ENCODE measurements around the gene SRPK3.
A peak's percentile ranks its signal among the peaks of the same experiment; 100 is the strongest.

Gene SRPK3

GRCh38 chrX:153766871-153767673 is 13.8 kb upstream of the SRPK3 start:
- H2BK5ac ChIP-seq (ENCODE audit: low read length): no peak overlapping the region
- no peak overlapping the region for H4K8ac ChIP-seq (ENCODE audit: low read depth, low read length)
- WGBS (ENCODE audit: extremely low coverage, insufficient coverage, low lambda C conversion rate): no CpG with 5 or more reads among the region's 56 CpGs

GRCh38 chrX:153767674-153768055 is 13.2 kb upstream of the SRPK3 start:
- H3K4ac ChIP-seq (ENCODE audit: low read depth, low read length): no peak overlapping the region
- no peaks in the 10 kb centered on the region for H3K4me1 ChIP-seq (ENCODE audit: control insufficient read depth, low read depth, low read length)
- H3K27me3 ChIP-seq (ENCODE audit: insufficient read depth, low read length, poor library complexity): no peaks in the 10 kb centered on the region
- WGBS (ENCODE audit: extremely low coverage, insufficient coverage, low lambda C conversion rate): no CpG with 5 or more reads among the region's 20 CpGs
- no peaks in the 10 kb centered on the region for H3K79me1 ChIP-seq (ENCODE audit: low read length)
- no peak overlapping the region for H3K56ac ChIP-seq (ENCODE audit: low read length)
- no peak overlapping the region for H3K9ac ChIP-seq (ENCODE audit: low read length)
- H3K79me2 ChIP-seq (ENCODE audit: control insufficient read depth, insufficient read depth, low read length): no peaks in the 10 kb centered on the region
- no peak overlapping the region for H3K4me2 ChIP-seq (ENCODE audit: low read length)
- H3K23ac ChIP-seq (ENCODE audit: low read length): no peak overlapping the region
- H2BK120ac ChIP-seq (ENCODE audit: low read depth, low read length): no peak overlapping the region
- H4K8ac ChIP-seq (ENCODE audit: low read depth, low read length): no peak overlapping the region
- H4K5ac ChIP-seq (ENCODE audit: low read length): no peak overlapping the region
- no peak overlapping the region for H3K4me3 ChIP-seq (ENCODE audit: low read length)
- no peak overlapping the region for H3K27ac ChIP-seq (ENCODE audit: low read depth, low read length)
- H3K18ac ChIP-seq (ENCODE audit: low read length): no peak overlapping the region
- no peak overlapping the region for H2BK15ac ChIP-seq (replicated peaks; ENCODE audit: low read depth)
- H2AK5ac ChIP-seq (ENCODE audit: low read length): no peak overlapping the region
- H3K36me3 ChIP-seq (ENCODE audit: control insufficient read depth, insufficient read depth, low read length): no peaks in the 10 kb centered on the region
- DNase-seq: no peak
- no peak overlapping the region for H2BK5ac ChIP-seq (ENCODE audit: low read length)

More at GRCh38 chrX:153766871-153767673, 13.8 kb upstream of the SRPK3 start:
- H3K23ac ChIP-seq (ENCODE audit: low read length): no peak overlapping the region
- no peak overlapping the region for H2AK5ac ChIP-seq (ENCODE audit: low read length)
- no peak overlapping the region for H3K4ac ChIP-seq (ENCODE audit: low read depth, low read length)
- H3K56ac ChIP-seq (ENCODE audit: low read length): peak overlapping the region; percentile 34
- no peaks in the 10 kb centered on the region for H3K79me2 ChIP-seq (ENCODE audit: control insufficient read depth, insufficient read depth, low read length)
- H4K5ac ChIP-seq (ENCODE audit: low read length): no peak overlapping the region
- no peaks in the 10 kb centered on the region for H3K27me3 ChIP-seq (ENCODE audit: insufficient read depth, low read length, poor library complexity)
- H2BK15ac ChIP-seq (replicated peaks; ENCODE audit: low read depth): no peak overlapping the region
- H2BK120ac ChIP-seq (ENCODE audit: low read depth, low read length): no peak overlapping the region
- H3K79me1 ChIP-seq (ENCODE audit: low read length): no peaks in the 10 kb centered on the region
- H3K18ac ChIP-seq (ENCODE audit: low read length): no peak overlapping the region
- no peak overlapping the region for H3K9ac ChIP-seq (ENCODE audit: low read length)
- no peak overlapping the region for H3K4me2 ChIP-seq (ENCODE audit: low read length)
- no peak overlapping the region for H3K27ac ChIP-seq (ENCODE audit: low read depth, low read length)
- H3K4me1 ChIP-seq (ENCODE audit: control insufficient read depth, low read depth, low read length): no peaks in the 10 kb centered on the region
- no peak overlapping the region for H3K4me3 ChIP-seq (ENCODE audit: low read length)
- DNase-seq: no peak
- H3K36me3 ChIP-seq (ENCODE audit: control insufficient read depth, insufficient read depth, low read length): no peaks in the 10 kb centered on the region

- H3K4ac ChIP-seq (ENCODE audit: low read depth, low read length): no peak overlapping the region
- no peaks in the 10 kb centered on the region for H3K79me2 ChIP-seq (ENCODE audit: control insufficient read depth, insufficient read depth, low read length)
- H2AK5ac ChIP-seq (ENCODE audit: low read length): no peak overlapping the region
- H4K8ac ChIP-seq (ENCODE audit: low read depth, low read length): no peak overlapping the region
- H3K27ac ChIP-seq (ENCODE audit: low read depth, low read length): no peak overlapping the region
- H2BK15ac ChIP-seq (replicated peaks; ENCODE audit: low read depth): no peak overlapping the region
- H3K27me3 ChIP-seq (ENCODE audit: insufficient read depth, low read length, poor library complexity): no peaks in the 10 kb centered on the region
- no peak overlapping the region for H3K4me2 ChIP-seq (ENCODE audit: low read length)
- H4K5ac ChIP-seq (ENCODE audit: low read length): no peak overlapping the region
- no peak overlapping the region for H3K4me3 ChIP-seq (ENCODE audit: low read length)
- H3K23ac ChIP-seq (ENCODE audit: low read length): no peak overlapping the region
- H3K4me1 ChIP-seq (ENCODE audit: control insufficient read depth, low read depth, low read length): no peaks in the 10 kb centered on the region
- no peak overlapping the region for H2BK5ac ChIP-seq (ENCODE audit: low read length)
- no peaks in the 10 kb centered on the region for H3K79me1 ChIP-seq (ENCODE audit: low read length)
- no peak overlapping the region for H3K18ac ChIP-seq (ENCODE audit: low read length)
- no peak for DNase-seq
- H3K9ac ChIP-seq (ENCODE audit: low read length): no peak overlapping the region
- WGBS (ENCODE audit: extremely low coverage, insufficient coverage, low lambda C conversion rate): no CpG with 5 or more reads among the region's 22 CpGs
- no peak overlapping the region for H3K56ac ChIP-seq (ENCODE audit: low read length)
- no peak overlapping the region for H2BK120ac ChIP-seq (ENCODE audit: low read depth, low read length)
- H3K36me3 ChIP-seq (ENCODE audit: control insufficient read depth, insufficient read depth, low read length): no peaks in the 10 kb centered on the region
Observed at GRCh38 chrX:153768311-153769157, 12.3 kb upstream of the SRPK3 start.

- H2BK5ac ChIP-seq (ENCODE audit: low read length): no peak overlapping the region
- no peak overlapping the region for H3K23ac ChIP-seq (ENCODE audit: low read length)
- H3K4me2 ChIP-seq (ENCODE audit: low read length): no peak overlapping the region
- H3K18ac ChIP-seq (ENCODE audit: low read length): no peak overlapping the region
- H2BK15ac ChIP-seq (replicated peaks; ENCODE audit: low read depth): no peak overlapping the region
- no peaks in the 10 kb centered on the region for H3K36me3 ChIP-seq (ENCODE audit: control insufficient read depth, insufficient read depth, low read length)
- no peak overlapping the region for H3K4me3 ChIP-seq (ENCODE audit: low read length)
- no CpG with 5 or more reads among the region's 23 CpGs for WGBS (ENCODE audit: extremely low coverage, insufficient coverage, low lambda C conversion rate)
- DNase-seq: no peak
- H3K56ac ChIP-seq (ENCODE audit: low read length): no peak overlapping the region
- no peak overlapping the region for H4K8ac ChIP-seq (ENCODE audit: low read depth, low read length)
- no peak overlapping the region for H3K9ac ChIP-seq (ENCODE audit: low read length)
- H3K4me1 ChIP-seq (ENCODE audit: control insufficient read depth, low read depth, low read length): no peaks in the 10 kb centered on the region
- no peak overlapping the region for H2BK120ac ChIP-seq (ENCODE audit: low read depth, low read length)
- no peak overlapping the region for H4K5ac ChIP-seq (ENCODE audit: low read length)
- no peaks in the 10 kb centered on the region for H3K79me1 ChIP-seq (ENCODE audit: low read length)
- no peaks in the 10 kb centered on the region for H3K79me2 ChIP-seq (ENCODE audit: control insufficient read depth, insufficient read depth, low read length)
- H2AK5ac ChIP-seq (ENCODE audit: low read length): no peak overlapping the region
- H3K27me3 ChIP-seq (ENCODE audit: insufficient read depth, low read length, poor library complexity): no peaks in the 10 kb centered on the region
- no peak overlapping the region for H3K4ac ChIP-seq (ENCODE audit: low read depth, low read length)
- H3K27ac ChIP-seq (ENCODE audit: low read depth, low read length): no peak overlapping the region
Observed at GRCh38 chrX:153769158-153769864, 11.5 kb upstream of the SRPK3 start.

GRCh38 chrX:153769865-153770600 is 10.8 kb upstream of the SRPK3 start:
- H2AK5ac ChIP-seq (ENCODE audit: low read length): no peak overlapping the region
- no peaks in the 10 kb centered on the region for H3K79me2 ChIP-seq (ENCODE audit: control insufficient read depth, insufficient read depth, low read length)
- no peak overlapping the region for H3K56ac ChIP-seq (ENCODE audit: low read length)
- no peaks in the 10 kb centered on the region for H3K79me1 ChIP-seq (ENCODE audit: low read length)
- no peaks in the 10 kb centered on the region for H3K4me1 ChIP-seq (ENCODE audit: control insufficient read depth, low read depth, low read length)
- no peak overlapping the region for H2BK5ac ChIP-seq (ENCODE audit: low read length)
- no peaks in the 10 kb centered on the region for H3K27me3 ChIP-seq (ENCODE audit: insufficient read depth, low read length, poor library complexity)
- H3K9ac ChIP-seq (ENCODE audit: low read length): no peak overlapping the region
- no peak overlapping the region for H3K4me3 ChIP-seq (ENCODE audit: low read length)
- no peak overlapping the region for H3K23ac ChIP-seq (ENCODE audit: low read length)
- no peak overlapping the region for H3K27ac ChIP-seq (ENCODE audit: low read depth, low read length)
- no peak overlapping the region for H3K4me2 ChIP-seq (ENCODE audit: low read length)
- H3K36me3 ChIP-seq (ENCODE audit: control insufficient read depth, insufficient read depth, low read length): no peaks in the 10 kb centered on the region
- no peak overlapping the region for H4K5ac ChIP-seq (ENCODE audit: low read length)
- no peak overlapping the region for H3K4ac ChIP-seq (ENCODE audit: low read depth, low read length)
- DNase-seq: no peak
- WGBS (ENCODE audit: extremely low coverage, insufficient coverage, low lambda C conversion rate): no CpG with 5 or more reads among the region's 25 CpGs
- no peak overlapping the region for H4K8ac ChIP-seq (ENCODE audit: low read depth, low read length)
- no peak overlapping the region for H2BK120ac ChIP-seq (ENCODE audit: low read depth, low read length)
- H2BK15ac ChIP-seq (replicated peaks; ENCODE audit: low read depth): no peak overlapping the region
- no peak overlapping the region for H3K18ac ChIP-seq (ENCODE audit: low read length)
